NCI-H128 (cell line): ENCODE measurements around the gene GGTLC1.

Source experiments
- DNase-seq: peaks from one replicate; lab custom pipeline; 2025; ENCODE audit not compliant: unreplicated experiment; lab: John Stamatoyannopoulos, UW

GGTLC1 gene

GRCh38 chr20:23988561-23988960, at the start of gene GGTLC1:
GGTLC1 (minus strand) TSS chr20:23988779; CDS start chr20:23986611, 2,168 bp downstream.
- DNase-seq: no peak

- no peak for DNase-seq
Measured at GRCh38 chr20:24034820-24035219, 46.2 kb upstream of the GGTLC1 start.

GRCh38 chr20:24033565-24033964, 45.0 kb upstream of the GGTLC1 start:
- no peak for DNase-seq

- DNase-seq: no peak
Measured at GRCh38 chr20:24033151-24033550, 44.6 kb upstream of the GGTLC1 start.

GRCh38 chr20:24032400-24032898, 43.9 kb upstream of the GGTLC1 start:
- no peak for DNase-seq

- DNase-seq: no peak
Measured at GRCh38 chr20:24027229-24027628, 38.6 kb upstream of the GGTLC1 start.

- no peak for DNase-seq
Measured at GRCh38 chr20:24022621-24023180, 34.1 kb upstream of the GGTLC1 start.

- DNase-seq: no peak
Measured at GRCh38 chr20:24018796-24019195, 30.2 kb upstream of the GGTLC1 start.

GRCh38 chr20:24017458-24017755, 28.8 kb upstream of the GGTLC1 start:
- DNase-seq: no peak

- no peak for DNase-seq
Measured at GRCh38 chr20:24016607-24017457, 28.3 kb upstream of the GGTLC1 start.

- no peak for DNase-seq
Measured at GRCh38 chr20:24013953-24014352, 25.4 kb upstream of the GGTLC1 start.

- no peak for DNase-seq
Measured at GRCh38 chr20:24011282-24011681, 22.7 kb upstream of the GGTLC1 start.

GRCh38 chr20:24007758-24008157, 19.2 kb upstream of the GGTLC1 start:
- DNase-seq: no peak

GRCh38 chr20:24007073-24007595, 18.6 kb upstream of the GGTLC1 start:
- DNase-seq: no peak

GRCh38 chr20:24006626-24007025, 18.0 kb upstream of the GGTLC1 start:
- no peak for DNase-seq

- DNase-seq: no peak
Measured at GRCh38 chr20:24004471-24004870, 15.9 kb upstream of the GGTLC1 start.

GRCh38 chr20:24002896-24003295, 14.3 kb upstream of the GGTLC1 start:
- DNase-seq: no peak

- DNase-seq: no peak
Measured at GRCh38 chr20:24001712-24002405, 13.3 kb upstream of the GGTLC1 start.

- DNase-seq: no peak
Measured at GRCh38 chr20:23998844-23999243, 10.3 kb upstream of the GGTLC1 start.

GRCh38 chr20:23998392-23998791, 9.8 kb upstream of the GGTLC1 start:
- no peak for DNase-seq

GRCh38 chr20:23995905-23996666, 7.5 kb upstream of the GGTLC1 start:
- peak; percentile 3 for DNase-seq
